Neural progenitor cell (in vitro differentiated cells): ENCODE measurements around the gene CERK.

Source experiments
- EZH2 ChIP-seq: fragments of 200-600 bp; sonication (generic); IDR thresholded peaks from 2 replicates; pipeline ENCODE4 v1.6.1; 2017; ENCODE audit warnings: antibody characterized with exemption, mild to moderate bottlenecking, moderate library complexity
- EZH2phosphoT487 ChIP-seq: fragments of 200-600 bp; sonication (generic); IDR thresholded peaks from 2 replicates; pipeline ENCODE4 v1.6.1; 2017; ENCODE audit warnings: antibody characterized with exemption
- TF ChIP-seq, protein P1 (sequence below): fragments of 200-600 bp; sonication (generic); IDR thresholded peaks from 2 replicates; pipeline ENCODE4 v1.5.1; 2017; ENCODE audit warnings: antibody characterized with exemption, mild to moderate bottlenecking

DNA sequence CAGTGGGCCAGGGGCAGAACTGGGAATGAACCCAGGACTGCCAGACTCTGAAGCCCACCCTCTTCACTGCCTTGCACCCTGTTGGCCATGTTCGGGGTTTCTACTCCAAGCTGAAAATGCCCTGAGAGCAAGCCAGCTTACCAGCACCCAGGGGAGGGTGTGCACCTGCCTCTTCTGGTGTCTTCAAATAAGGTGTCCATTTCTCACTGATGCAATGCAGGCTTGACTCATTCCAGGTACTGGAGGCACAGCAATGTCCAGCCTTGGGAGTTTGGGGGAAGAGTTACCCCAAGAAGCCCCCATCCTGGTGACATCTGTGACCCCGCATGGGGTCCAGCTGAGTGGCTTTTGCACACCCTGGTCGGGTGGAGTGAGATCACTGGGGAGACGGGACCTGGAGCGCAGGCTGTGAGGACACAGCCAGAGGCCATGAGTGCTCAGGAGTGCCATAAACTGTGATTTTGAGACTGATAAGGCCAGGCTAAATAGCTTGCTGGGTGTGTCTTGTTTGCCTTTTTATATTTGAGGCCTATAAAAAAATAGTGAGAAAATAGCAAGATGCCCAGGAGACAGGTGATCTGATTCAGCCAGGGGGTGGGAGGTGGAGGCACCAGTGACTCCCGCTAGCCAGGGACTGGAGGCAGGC lies 4.6 kb upstream of the CERK start:
- TF ChIP-seq, protein P1, sequence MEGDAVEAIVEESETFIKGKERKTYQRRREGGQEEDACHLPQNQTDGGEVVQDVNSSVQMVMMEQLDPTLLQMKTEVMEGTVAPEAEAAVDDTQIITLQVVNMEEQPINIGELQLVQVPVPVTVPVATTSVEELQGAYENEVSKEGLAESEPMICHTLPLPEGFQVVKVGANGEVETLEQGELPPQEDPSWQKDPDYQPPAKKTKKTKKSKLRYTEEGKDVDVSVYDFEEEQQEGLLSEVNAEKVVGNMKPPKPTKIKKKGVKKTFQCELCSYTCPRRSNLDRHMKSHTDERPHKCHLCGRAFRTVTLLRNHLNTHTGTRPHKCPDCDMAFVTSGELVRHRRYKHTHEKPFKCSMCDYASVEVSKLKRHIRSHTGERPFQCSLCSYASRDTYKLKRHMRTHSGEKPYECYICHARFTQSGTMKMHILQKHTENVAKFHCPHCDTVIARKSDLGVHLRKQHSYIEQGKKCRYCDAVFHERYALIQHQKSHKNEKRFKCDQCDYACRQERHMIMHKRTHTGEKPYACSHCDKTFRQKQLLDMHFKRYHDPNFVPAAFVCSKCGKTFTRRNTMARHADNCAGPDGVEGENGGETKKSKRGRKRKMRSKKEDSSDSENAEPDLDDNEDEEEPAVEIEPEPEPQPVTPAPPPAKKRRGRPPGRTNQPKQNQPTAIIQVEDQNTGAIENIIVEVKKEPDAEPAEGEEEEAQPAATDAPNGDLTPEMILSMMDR = no peak
- TF ChIP-seq EZH2 (no peak), EZH2phosphoT487 (no peak)
